Measurements from ENCODE around the gene PATZ1. TPM values are rescaled to one million over a fixed set of nuclear protein-coding genes. Genes with fewer than 3 reads are reported as not detected.
A peak's percentile ranks its signal among the peaks of the same experiment; 100 is the strongest.

Gene PATZ1
- total and polyA plus RNA-seq, 9 of the 15 experiments (the other 6 are each of a cell fraction or from before 2014, with no cell fraction given), result 0.63 to 7.8 (median 4.2) TPM

DNA sequence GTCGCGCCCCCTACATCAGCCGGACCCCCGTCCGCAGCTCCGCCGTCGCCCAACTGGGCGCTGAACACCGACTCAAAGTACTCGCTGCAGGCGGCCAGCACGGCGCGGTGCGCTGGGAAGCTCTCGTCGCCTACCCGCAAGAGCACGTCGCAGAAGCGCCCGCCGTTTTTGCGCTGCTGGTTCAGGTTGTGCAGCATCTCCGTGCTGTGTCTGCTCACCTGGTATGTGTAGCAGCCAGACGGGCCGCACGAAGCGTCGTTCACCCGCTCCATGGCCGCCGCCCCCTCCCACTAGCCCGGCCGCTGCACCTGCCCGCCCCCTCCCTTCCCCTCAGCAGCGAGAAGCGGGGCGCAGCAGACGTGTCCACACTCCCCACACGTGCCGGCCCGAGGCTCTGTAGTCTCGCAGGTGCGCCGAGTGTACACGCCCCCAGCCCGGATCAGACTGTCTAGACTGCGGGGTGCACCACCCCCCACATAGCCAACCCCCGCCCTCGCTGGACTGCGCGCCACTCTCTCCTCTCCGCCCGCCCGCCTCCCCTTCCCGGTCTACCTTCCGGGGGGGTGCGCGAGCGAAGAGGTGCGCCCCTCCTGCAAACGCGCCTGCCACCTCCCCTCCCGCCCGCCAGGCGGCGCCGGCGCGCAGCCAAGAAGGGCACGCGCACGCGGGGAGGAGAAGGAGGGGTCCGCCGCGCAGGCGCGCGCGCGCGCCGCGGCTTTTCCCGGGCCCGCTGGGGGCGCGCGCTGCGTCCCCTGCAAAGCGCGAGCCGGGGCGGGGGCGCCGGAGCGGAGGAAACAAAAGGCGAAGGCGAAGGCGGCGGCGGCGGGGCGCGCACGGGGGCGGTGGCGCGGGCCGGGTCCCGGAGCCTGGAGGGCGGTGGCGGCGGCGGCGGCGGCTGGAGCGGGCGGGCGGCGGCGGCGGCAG, 553 bp downstream of the PATZ1 start (continued):
- TF ChIP-seq, protein P1, sequence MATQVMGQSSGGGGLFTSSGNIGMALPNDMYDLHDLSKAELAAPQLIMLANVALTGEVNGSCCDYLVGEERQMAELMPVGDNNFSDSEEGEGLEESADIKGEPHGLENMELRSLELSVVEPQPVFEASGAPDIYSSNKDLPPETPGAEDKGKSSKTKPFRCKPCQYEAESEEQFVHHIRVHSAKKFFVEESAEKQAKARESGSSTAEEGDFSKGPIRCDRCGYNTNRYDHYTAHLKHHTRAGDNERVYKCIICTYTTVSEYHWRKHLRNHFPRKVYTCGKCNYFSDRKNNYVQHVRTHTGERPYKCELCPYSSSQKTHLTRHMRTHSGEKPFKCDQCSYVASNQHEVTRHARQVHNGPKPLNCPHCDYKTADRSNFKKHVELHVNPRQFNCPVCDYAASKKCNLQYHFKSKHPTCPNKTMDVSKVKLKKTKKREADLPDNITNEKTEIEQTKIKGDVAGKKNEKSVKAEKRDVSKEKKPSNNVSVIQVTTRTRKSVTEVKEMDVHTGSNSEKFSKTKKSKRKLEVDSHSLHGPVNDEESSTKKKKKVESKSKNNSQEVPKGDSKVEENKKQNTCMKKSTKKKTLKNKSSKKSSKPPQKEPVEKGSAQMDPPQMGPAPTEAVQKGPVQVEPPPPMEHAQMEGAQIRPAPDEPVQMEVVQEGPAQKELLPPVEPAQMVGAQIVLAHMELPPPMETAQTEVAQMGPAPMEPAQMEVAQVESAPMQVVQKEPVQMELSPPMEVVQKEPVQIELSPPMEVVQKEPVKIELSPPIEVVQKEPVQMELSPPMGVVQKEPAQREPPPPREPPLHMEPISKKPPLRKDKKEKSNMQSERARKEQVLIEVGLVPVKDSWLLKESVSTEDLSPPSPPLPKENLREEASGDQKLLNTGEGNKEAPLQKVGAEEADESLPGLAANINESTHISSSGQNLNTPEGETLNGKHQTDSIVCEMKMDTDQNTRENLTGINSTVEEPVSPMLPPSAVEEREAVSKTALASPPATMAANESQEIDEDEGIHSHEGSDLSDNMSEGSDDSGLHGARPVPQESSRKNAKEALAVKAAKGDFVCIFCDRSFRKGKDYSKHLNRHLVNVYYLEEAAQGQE (IDR thresholded peaks at IDR 0.05; ENCODE audit: borderline replicate concordance), result peak; percentile 58; the same call in 1 of the 2 replicates
- TF ChIP-seq, protein P1 (CRISPR knock-in tag; IDR thresholded peaks at IDR 0.05; ENCODE audit: low read depth), result no peak
- peak; percentile 44; the same call in 1 of the 2 replicates for TF ChIP-seq EP400 (IDR thresholded peaks at IDR 0.05)
- TF ChIP-seq ZNF668 (CRISPR knock-in tag; IDR thresholded peaks at IDR 0.05), result no peak
- no peak for TF ChIP-seq TSC22D4 (tag; IDR thresholded peaks at IDR 0.05)
- TF ChIP-seq, protein P2, sequence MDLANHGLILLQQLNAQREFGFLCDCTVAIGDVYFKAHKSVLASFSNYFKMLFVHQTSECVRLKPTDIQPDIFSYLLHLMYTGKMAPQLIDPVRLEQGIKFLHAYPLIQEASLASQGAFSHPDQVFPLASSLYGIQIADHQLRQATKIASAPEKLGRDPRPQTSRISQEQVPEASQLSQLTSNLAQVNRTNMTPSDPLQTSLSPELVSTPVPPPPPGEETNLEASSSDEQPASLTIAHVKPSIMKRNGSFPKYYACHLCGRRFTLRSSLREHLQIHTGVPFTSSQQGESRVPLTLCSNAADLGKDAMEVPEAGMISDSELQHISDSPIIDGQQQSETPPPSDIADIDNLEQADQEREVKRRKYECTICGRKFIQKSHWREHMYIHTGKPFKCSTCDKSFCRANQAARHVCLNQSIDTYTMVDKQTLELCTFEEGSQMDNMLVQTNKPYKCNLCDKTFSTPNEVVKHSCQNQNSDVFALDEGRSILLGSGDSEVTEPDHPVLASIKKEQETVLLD (IDR thresholded peaks at IDR 0.05), result no peak
- TF ChIP-seq ZBED1 (IDR thresholded peaks at IDR 0.05), result no peak
- no peak for TF ChIP-seq NELFE (IDR thresholded peaks at IDR 0.05; ENCODE audit: insufficient read depth, insufficient read length)
- no peak for TF ChIP-seq CBFB (CRISPR knock-in tag; IDR thresholded peaks at IDR 0.05)
- TF ChIP-seq TRIM24 (IDR thresholded peaks at IDR 0.05), result no peak
- peak; percentile 62 for TF ChIP-seq TAF1 (IDR thresholded peaks at IDR 0.05; ENCODE audit: control insufficient read depth, extremely low read depth, insufficient read depth, low read length, severe bottlenecking)
- no peak for TF ChIP-seq NCOA6 (IDR thresholded peaks at IDR 0.05)
- TF ChIP-seq, protein P3, sequence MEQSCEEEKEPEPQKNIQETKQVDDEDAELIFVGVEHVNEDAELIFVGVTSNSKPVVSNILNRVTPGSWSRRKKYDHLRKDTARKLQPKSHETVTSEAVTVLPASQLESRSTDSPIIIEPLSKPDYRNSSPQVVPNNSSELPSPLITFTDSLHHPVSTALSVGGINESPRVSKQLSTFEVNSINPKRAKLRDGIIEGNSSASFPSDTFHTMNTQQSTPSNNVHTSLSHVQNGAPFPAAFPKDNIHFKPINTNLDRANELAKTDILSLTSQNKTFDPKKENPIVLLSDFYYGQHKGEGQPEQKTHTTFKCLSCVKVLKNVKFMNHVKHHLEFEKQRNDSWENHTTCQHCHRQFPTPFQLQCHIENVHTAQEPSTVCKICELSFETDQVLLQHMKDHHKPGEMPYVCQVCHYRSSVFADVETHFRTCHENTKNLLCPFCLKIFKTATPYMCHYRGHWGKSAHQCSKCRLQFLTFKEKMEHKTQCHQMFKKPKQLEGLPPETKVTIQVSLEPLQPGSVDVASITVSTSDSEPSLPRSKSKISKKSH (CRISPR knock-in tag; IDR thresholded peaks at IDR 0.05), result no peak
- no peak for TF ChIP-seq TCF7 (IDR thresholded peaks at IDR 0.05; ENCODE audit: borderline replicate concordance)

Measured in K562 (cell line).